HepG2 (cell line): ENCODE measurements around the gene NFATC3. TPM values are rescaled to one million over a fixed set of nuclear protein-coding genes. Genes with fewer than 3 reads are reported as not detected.

Experiments used
- ARNT2 ChIP-seq: sonication (generic); formaldehyde crosslinking; IDR thresholded peaks from 2 replicates; pipeline ENCODE4 v1.8.0; 2022; ENCODE audit warnings: mild to moderate bottlenecking, low read depth, missing genetic modification reagents, moderate library complexity
- FOXA1 ChIP-seq, 2 experiments: fragments of 450-650 bp in 1 of 2; sonication (generic) in 1 of 2; formaldehyde crosslinking in 1 of 2; IDR thresholded peaks; 2 replicates each; pipeline versions ENCODE4 v1.4.0 to v1.6.1; 2016 to 2020; ENCODE audit warnings: missing genetic modification reagents in 1 of 2
- GLI4 ChIP-seq: sonication (generic); formaldehyde crosslinking; IDR thresholded peaks from 2 replicates; pipeline ENCODE4 v1.5.1; 2020; ENCODE audit warnings: missing genetic modification reagents, mild to moderate bottlenecking, moderate library complexity, borderline replicate concordance
- HIC2 ChIP-seq: sonication (generic); formaldehyde crosslinking; IDR thresholded peaks from 2 replicates; pipeline ENCODE4 v1.9.0; 2022; ENCODE audit warnings: low read depth, missing genetic modification reagents
- IKZF1 ChIP-seq: fragments of 450-650 bp; IDR thresholded peaks from 2 replicates; pipeline ENCODE4 v1.7.1; 2016
- KLF12 ChIP-seq: sonication (generic); formaldehyde crosslinking; IDR thresholded peaks from 2 replicates; pipeline ENCODE4 v1.4.0; 2020; ENCODE audit warnings: missing genetic modification reagents, borderline replicate concordance
- MYC ChIP-seq: sonication (generic); formaldehyde crosslinking; IDR thresholded peaks from 2 replicates; pipeline ENCODE4 v1.9.0; 2021; ENCODE audit warnings: missing genetic modification reagents, borderline replicate concordance
- NR2F1 ChIP-seq, 2 experiments: fragments of 450-650 bp in 1 of 2; formaldehyde crosslinking in 1 of 2; IDR thresholded peaks; 2 replicates each; pipeline versions ENCODE4 v1.5.0 to v1.6.1; 2016 to 2020; ENCODE audit warnings: mild to moderate bottlenecking in 1 of 2, missing compliant biosample characterization in 1 of 2, missing genetic modification reagents in 1 of 2, moderate library complexity in 1 of 2
- PATZ1 ChIP-seq: sonication (generic); formaldehyde crosslinking; IDR thresholded peaks from 2 replicates; pipeline ENCODE4 v1.4.0; 2020; ENCODE audit warnings: missing genetic modification reagents
- POGZ ChIP-seq: sonication (generic); formaldehyde crosslinking; IDR thresholded peaks from 2 replicates; pipeline ENCODE4 v1.4.0; 2020; ENCODE audit warnings: mild to moderate bottlenecking, missing genetic modification reagents
- SP2 ChIP-seq: sonication (generic); formaldehyde crosslinking; IDR thresholded peaks from 2 replicates; pipeline ENCODE4 v1.5.1; 2020; ENCODE audit warnings: mild to moderate bottlenecking, missing genetic modification reagents
- SRY ChIP-seq: sonication (generic); formaldehyde crosslinking; IDR thresholded peaks from 2 replicates; pipeline ENCODE4 v1.8.0; 2022; ENCODE audit warnings: mild to moderate bottlenecking, missing genetic modification reagents
- TBL1XR1 ChIP-seq: fragments of 150-350 bp; IDR thresholded peaks from 2 replicates; pipeline ENCODE4 v1.6.1; 2014; ENCODE audit warnings: borderline replicate concordance, low read length; ENCODE audit not compliant: partially characterized antibody
- TBP ChIP-seq: sonication (generic); formaldehyde crosslinking; IDR thresholded peaks from 2 replicates; pipeline ENCODE4 v1.5.0; 2020; ENCODE audit warnings: missing genetic modification reagents
- ZHX1 ChIP-seq: sonication (generic); formaldehyde crosslinking; IDR thresholded peaks from 2 replicates; pipeline ENCODE4 v1.8.1; 2022; ENCODE audit warnings: low read depth, mild to moderate bottlenecking, missing genetic modification reagents
- ZNF207 ChIP-seq: fragments of 450-650 bp; IDR thresholded peaks from 2 replicates; pipeline ENCODE4 v1.6.1; 2016; ENCODE audit warnings: antibody characterized with exemption, borderline replicate concordance
- ZNF3 ChIP-seq: IDR thresholded peaks from 2 replicates; pipeline ENCODE4 v1.7.0; 2017; ENCODE audit warnings: inconsistent platforms
- ZNF367 ChIP-seq: sonication (generic); formaldehyde crosslinking; IDR thresholded peaks from 2 replicates; pipeline ENCODE4 v1.4.0; 2020; ENCODE audit warnings: missing genetic modification reagents, borderline replicate concordance
- ZNF552 ChIP-seq: sonication (generic); formaldehyde crosslinking; IDR thresholded peaks from 2 replicates; pipeline ENCODE4 v1.9.0; 2022; ENCODE audit warnings: missing genetic modification reagents, mild to moderate bottlenecking, borderline replicate concordance
- ZNF557 ChIP-seq: sonication (generic); formaldehyde crosslinking; IDR thresholded peaks from 2 replicates; pipeline ENCODE4 v1.4.0; 2020; ENCODE audit warnings: missing genetic modification reagents
- polyA plus RNA-seq, 8 experiments: library from polyadenylated mRNA; depleted of rRNA in 3 of 8; stranded (reverse) in 7 of 8; unstranded in 1 of 8; fragments of >200 nt; fragmentation: Illumina TruSeq in 4 of 8; extraction: Trizol in 4 of 8; gene quantifications; 2 replicates each; pipeline versions ENCODE4 v1.2.1 to v1.2.3, GENCODE V29; 2011 to 2016; ENCODE audit warnings: low read depth in 4 of 8, missing spikeins in 1 of 8, mixed read lengths in 1 of 8; ENCODE audit not compliant: insufficient read depth in 1 of 8
- total RNA-seq, 5 experiments: library from RNA; depleted of rRNA; stranded (reverse); fragments of >200 nt; fragmentation: Illumina TruSeq; extraction: Trizol; gene quantifications; 2 replicates each; pipeline ENCODE4 v1.2.3, GENCODE V29; 2016; ENCODE audit warnings: low read depth in 1 of 5
- TF ChIP-seq, protein P1 (sequence below): sonication (generic); formaldehyde crosslinking; IDR thresholded peaks from 2 replicates; pipeline ENCODE4 v1.8.1; 2023; ENCODE audit warnings: mild to moderate bottlenecking, moderate library complexity, missing genetic modification reagents

NFATC3 gene
- total and polyA plus RNA-seq, 2 of the 13 experiments (the other 11 are each of a cell fraction or from before 2014, with no cell fraction given): 52.6 to 62.7 TPM

DNA sequence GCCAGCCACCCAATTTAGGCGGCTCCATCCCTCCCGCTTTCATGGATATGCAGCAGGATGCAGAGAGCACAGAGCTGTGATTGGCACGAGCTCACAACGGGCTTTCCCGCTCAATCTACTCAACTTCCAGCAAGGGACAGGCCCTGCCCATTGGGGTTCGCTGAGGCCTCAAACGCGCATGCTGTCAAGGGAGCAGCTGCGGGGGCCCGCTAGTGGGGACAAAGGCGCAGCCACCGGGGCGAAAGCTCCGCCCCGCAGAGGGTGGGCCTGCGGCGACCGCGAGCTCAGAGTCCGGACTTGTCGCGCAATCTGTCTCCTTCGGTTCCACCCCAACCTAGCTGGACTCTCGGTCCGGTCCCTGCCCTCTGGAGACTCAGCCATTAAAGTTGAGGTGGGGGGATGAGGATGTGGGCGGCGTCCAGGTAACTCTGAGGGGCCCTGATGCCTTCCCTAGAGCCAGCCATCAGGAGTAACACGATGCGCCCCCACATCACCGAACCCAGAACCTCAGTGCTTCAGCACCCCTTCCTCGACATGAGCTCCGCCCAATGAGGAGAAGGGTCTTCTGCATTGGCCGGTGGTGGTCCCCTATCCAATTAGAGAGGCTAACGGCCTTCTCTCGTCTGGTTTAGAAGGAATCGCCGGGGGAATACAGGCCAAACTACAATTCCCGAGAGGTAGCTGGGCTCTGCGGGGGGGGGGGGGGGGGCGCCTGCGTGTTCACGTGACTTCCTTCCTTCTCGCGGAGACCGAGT is 489 bp upstream of the NFATC3 start (continued):
- TF ChIP-seq, protein P1, sequence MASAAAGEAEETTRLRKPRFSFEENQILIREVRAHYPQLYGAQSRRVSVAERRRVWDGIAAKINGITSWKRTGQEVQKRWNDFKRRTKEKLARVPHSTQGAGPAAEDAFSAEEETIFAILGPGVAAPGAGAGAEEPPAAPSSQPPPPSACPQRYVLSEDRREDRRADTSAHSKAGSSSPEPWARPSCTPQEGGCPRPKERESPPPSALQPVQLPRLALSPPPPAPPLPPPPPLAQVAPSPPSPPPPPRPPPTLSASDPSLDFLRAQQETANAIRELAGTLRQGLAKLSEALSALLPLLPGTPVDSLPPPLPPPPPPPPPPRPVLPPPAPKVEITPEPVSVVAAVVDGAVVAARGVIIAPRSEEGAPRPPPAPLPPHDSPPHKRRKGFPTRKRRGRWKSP (CRISPR knock-in tag): peak; percentile 96
- TF ChIP-seq MYC (peak; percentile 98), ARNT2 (peak; percentile 97), NR2F1 (CRISPR knock-in tag; IDR thresholded peaks at IDR 0.05) (peak in 1 of 2 experiments; percentile 31; a peak in 2 of 4 replicates), ZNF557 (peak; percentile 93), ZNF207 (no peak), ZHX1 (peak; percentile 91), ZNF552 (CRISPR knock-in tag) (peak; percentile 97), FOXA1 (IDR thresholded peaks at IDR 0.05) (no peak), FOXA1 (CRISPR knock-in tag; IDR thresholded peaks at IDR 0.05) (no peak; the same call in 1 of the 2 replicates), IKZF1 (no peak), PATZ1 (CRISPR knock-in tag) (peak; percentile 96), ZNF3 (no peak), KLF12 (CRISPR knock-in tag) (peak; percentile 85), HIC2 (peak; percentile 88), SP2 (no peak; the same call in 1 of the 2 replicates), GLI4 (CRISPR knock-in tag) (peak; percentile 95), TBP (CRISPR knock-in tag) (no peak), ZNF367 (no peak), POGZ (no peak; the same call in 1 of the 2 replicates), SRY (CRISPR knock-in tag) (peak; percentile 92; the same call in 1 of the 2 replicates), TBL1XR1 (no peak)
